GM21423 (cell line): ENCODE measurements around the gene CDH4.
"Not testable (repeated sequence)": the region's sequence is repeated elsewhere in the genome, so short reads cannot be mapped to it uniquely, and the experiment has no call there.

ENCODE experiments used
- ATAC-seq: cut with Tn5 transposase; IDR thresholded peaks from one replicate; pipeline ENCODE4 v1.9.1; 2021; ENCODE audit warnings: mild to moderate bottlenecking, moderate library complexity; ENCODE audit not compliant: unreplicated experiment

The CDH4 gene

GRCh38 chr20:61938839-61939690 is 687.0 kb downstream of the CDH4 start:
- no peak for ATAC-seq

DNA sequence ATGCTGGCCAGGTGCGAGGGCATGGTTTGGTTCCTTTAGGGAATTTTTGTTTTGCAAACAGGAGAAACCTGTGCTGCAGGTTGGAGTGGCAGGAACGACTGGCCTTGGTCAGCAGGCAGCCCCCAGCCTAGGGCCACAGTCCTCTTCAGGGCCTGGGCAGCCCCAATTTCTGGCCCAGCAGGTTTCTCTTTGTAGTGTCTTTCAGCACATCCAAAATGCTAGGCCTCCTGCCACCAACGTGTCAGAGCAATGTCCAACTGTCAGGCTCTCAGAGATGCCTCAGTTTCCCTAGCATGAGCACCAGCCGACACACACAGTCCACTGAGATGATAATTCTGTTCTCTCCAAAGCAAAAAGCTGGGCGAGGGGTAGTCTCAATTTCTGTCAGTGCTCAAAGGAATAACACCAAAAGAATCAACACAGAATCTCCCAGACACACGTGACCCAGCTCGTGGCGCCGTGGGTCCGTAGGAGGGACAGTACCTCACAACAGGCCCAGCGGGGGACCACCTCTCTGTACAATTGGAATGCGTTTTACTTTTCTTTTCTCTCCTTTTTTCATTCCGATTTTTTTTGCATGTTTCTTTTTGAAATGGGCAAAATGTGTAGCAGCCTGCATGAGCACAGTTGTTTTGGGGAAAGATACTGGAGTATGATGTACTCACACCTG is 687.8 kb downstream of the CDH4 start:
- ATAC-seq, result no peak

DNA sequence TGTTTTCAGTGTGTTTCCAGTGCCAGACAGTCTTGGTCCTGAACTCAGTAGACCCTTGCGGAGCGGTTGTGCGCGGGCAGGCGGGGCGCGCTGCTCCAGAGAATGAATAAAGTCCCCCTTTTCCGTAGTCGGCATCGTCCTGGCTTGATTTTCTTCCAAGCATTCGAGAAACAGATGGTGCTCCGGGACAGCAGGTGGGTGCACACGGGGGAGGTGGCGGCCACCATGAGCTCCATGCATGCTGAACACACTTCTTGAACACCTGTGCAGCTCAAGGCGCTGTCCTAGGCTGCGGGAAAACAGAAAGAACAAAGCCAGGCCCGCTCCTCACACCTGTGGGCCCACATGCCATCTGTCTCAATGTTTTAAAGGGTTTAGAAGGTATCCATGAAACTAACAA is 688.4 kb downstream of the CDH4 start:
- no peak for ATAC-seq

- no peak for ATAC-seq
These were observed 689.1 kb downstream of the CDH4 start for GRCh38 chr20:61940976-61941720.

- no peak for ATAC-seq
These were observed 689.8 kb downstream of the CDH4 start for GRCh38 chr20:61941721-61942405.

- no peak for ATAC-seq
These were observed 690.5 kb downstream of the CDH4 start for GRCh38 chr20:61942526-61942925.

GRCh38 chr20:61944967-61945366 is 692.9 kb downstream of the CDH4 start:
- not testable (repeated sequence) for ATAC-seq

DNA sequence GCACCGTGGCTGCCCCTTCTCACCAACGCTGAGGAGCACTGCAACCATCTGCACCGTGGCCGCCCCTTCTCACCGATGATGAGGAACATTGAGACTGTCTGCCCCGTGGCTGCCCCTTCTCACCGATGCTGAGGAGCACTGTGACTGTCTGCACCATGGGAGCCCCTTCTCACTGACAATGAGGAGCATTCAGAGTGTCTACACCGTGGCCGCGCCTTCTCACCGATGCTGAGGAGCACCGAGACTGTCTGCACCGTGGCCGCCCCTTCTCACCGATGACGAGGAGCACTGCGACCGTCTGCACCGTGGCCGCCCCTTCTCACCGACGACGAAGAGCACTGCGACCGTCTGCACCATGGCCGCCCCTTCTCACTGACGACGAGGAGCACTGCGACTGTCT is 693.4 kb downstream of the CDH4 start:
- not testable (repeated sequence) for ATAC-seq

DNA sequence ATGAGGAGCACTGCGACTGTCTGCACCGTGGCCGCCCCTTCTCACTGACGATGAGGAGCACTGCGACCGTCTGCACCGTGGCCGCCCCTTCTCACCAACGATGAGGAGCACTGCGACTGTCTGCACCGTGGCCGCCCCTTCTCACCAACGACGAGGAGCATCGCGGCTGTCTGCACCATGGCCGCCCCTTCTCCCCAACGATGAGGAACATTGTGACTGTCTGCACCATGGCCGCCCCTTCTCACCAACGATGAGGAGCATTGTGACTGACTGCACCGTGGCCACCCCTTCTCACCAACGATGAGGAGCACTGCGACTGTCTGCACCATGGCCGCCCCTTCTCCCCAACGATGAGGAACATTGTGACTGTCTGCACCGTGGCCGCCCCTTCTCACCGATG is 696.0 kb downstream of the CDH4 start:
- not testable (repeated sequence) for ATAC-seq

DNA sequence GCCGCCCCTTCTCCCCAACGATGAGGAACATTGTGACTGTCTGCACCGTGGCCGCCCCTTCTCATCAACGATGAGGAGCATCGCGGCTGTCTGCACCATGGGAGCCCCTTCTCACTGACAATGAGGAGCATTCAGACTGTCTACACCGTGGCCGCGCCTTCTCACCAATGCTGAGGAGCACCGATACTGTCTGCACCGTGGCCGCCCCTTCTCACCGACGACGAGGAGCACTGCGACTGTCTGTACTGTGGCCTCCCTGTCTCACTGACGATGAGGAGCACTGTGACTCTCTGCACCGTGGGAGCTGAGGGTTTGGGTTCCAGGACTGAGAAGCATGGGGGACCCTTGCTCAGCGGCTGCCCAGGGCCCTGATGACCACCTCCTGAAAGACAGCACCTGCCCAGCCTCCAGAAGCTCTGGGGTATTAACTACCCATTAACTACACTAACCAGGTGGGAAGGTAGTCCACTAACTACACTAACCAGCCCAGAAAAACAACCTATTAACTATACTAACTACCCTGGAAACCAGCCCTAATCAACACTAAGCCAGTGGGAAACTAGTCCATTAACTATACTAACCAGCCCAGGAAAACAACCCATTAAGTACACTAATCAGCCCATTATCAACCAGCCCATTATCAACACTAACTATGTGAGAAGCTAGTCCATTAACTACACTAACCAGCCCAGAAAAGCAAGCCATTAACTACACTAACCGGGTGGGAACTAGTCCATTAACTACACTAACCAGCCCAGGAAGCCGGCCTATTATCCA is 696.7 kb downstream of the CDH4 start:
- ATAC-seq, result no peak

DNA sequence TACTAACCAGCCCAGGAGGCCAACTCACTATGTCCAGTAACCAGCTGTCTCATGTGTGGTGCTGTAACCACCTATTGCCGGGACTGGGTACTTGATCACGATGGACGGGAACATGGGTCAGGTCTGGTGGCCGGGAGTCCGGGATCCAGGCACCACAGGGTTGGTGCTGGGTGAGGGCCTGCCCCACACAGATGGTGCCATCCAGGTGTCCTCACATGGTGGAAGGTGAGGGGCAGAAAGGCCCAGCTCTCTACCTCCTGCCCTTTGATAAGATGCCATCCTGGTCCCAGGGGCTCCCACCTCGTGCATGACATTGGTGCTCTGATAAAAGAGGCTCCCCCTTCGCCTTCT is 697.3 kb downstream of the CDH4 start:
- ATAC-seq, result no peak

GRCh38 chr20:61949714-61950640 is 697.9 kb downstream of the CDH4 start:
- no peak for ATAC-seq

DNA sequence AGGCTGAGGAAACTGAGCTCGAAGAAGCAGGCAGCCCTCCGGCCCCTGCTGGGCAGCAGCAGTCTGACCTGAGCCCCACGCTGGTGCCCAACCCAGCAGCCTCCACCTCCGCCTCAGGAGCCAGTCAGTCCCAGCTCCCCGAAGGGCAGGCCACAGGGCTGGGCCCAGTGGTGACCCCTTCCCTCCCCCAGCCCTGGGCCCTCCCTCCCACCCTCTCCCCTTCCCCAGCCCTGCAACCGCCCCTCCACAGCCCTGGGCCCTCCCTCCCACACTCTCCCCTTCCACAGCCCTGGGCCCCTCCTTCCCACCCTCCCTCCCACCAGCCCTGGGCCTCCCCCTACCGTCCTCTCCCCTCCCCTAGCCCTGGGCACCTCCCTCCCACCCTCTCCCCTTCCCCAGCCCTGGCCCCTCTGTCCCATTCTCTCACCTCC is 698.6 kb downstream of the CDH4 start:
- no peak for ATAC-seq

DNA sequence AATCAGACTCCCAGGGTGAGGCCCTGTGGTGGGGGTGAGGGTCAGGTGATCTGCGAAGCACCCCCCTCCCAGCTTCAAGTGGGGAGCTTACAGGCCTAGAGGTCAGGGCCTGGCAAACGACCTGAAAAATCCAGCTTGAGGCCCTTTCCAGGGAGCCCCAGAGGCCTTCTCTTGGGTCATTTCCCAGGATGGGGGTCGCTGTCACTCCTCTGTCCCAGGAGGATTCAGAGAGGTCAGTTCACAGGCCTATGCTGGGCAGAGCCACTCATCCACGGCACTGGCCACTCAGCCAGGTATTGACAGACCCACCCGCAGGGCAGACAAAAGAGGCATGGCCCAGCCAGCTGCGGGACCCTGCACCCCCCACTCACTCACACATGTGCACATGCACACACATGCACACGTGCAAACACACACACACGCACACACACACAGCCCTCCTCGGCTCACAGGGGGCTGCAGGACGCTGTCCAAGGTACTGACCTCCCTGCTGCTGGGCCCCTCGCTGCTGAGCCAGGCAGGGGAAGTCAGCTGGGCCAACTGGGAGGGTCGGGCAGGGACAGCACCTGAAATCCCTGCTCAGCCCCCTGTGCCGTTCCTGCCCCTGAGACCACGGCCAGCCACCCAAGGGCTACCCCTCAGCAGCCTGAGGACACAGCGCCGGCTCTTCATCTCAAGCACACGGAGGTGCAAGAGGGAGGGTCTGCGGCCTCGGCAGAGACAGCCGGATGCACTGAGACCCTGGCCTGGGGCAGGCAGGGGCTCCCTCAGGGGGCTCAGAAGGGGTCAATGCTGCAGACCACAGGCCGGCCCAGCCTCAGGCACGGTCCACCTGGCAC is 699.9 kb downstream of the CDH4 start:
- ATAC-seq, result no peak

DNA sequence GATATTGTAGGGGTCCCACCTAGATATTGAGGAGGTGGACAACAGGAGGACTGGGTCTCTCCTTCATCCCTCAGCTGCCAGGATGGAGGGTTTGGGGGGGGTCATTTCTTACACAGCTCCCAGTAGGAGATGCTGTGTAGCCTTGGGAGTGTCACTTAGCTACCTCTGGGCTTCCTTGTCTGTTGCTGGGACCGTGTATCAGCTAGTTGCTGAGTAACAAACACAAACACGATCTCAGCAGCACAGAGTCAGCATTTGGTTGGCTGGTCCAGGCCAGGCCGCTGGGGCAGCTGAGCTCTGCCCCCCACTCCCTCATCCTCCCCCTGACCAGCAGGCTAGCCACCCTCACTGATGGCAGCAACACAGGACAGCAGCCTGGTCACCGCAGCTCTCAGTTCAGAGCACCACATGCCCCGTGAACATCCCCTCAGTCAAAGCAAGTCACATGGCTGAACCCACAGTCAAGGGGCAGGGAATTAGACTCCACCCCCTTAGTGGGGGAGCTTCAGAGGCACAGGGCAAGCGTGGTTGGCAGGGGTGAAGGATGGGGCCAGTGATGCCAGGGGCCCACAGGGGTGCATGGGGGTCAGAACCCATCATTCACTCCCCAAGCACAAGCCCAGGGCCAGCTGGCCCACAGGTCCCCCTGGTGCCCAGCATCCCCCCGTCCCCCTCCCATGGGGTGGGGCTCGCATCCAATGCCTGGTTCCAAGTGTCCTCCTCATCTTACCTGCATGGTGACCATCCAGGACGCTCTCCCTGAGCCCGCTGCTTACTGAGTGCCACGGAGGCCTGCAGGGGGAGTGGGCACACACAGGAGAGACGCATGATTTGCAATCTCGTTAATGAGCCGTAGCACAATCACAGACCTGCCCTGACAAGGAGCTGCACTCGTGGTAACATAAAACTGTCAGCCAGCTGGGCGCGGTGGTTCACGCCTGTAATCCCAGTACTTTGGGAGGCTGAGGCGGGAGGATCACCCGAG is 701.3 kb downstream of the CDH4 start:
- ATAC-seq, result no peak

- no peak for ATAC-seq
These were observed 702.4 kb downstream of the CDH4 start for GRCh38 chr20:61954276-61955021.
